Measurements from ENCODE around the gene NBEA. TPM values are rescaled to one million over a fixed set of nuclear protein-coding genes. Genes with fewer than 3 reads are reported as not detected.

The NBEA gene
- total RNA-seq, 1 experiment from 2014 or later, result 3.3 TPM

GRCh38 chr13:35700671-35701070 is 758.6 kb downstream of the NBEA start:
- CTCF ChIA-PET, result no interaction called here
- no peak for TF ChIP-seq POLR2AphosphoS5 (IDR thresholded peaks at IDR 0.05; ENCODE audit: low read depth, low read length)
- no peak for TF ChIP-seq REST (IDR thresholded peaks at IDR 0.05; ENCODE audit: insufficient read depth in 1 of 2, low read depth in 2 of 2, low read length in 1 of 2)
- TF ChIP-seq, protein P1, sequence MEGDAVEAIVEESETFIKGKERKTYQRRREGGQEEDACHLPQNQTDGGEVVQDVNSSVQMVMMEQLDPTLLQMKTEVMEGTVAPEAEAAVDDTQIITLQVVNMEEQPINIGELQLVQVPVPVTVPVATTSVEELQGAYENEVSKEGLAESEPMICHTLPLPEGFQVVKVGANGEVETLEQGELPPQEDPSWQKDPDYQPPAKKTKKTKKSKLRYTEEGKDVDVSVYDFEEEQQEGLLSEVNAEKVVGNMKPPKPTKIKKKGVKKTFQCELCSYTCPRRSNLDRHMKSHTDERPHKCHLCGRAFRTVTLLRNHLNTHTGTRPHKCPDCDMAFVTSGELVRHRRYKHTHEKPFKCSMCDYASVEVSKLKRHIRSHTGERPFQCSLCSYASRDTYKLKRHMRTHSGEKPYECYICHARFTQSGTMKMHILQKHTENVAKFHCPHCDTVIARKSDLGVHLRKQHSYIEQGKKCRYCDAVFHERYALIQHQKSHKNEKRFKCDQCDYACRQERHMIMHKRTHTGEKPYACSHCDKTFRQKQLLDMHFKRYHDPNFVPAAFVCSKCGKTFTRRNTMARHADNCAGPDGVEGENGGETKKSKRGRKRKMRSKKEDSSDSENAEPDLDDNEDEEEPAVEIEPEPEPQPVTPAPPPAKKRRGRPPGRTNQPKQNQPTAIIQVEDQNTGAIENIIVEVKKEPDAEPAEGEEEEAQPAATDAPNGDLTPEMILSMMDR (IDR thresholded peaks at IDR 0.05), result no peak
- TF ChIP-seq SIN3A (IDR thresholded peaks at IDR 0.05; ENCODE audit: borderline replicate concordance, insufficient read depth, low read depth, low read length), result no peak
- TF ChIP-seq TCF7L2 (IDR thresholded peaks at IDR 0.05; ENCODE audit: low read depth, low read length), result no peak
- no peaks in the 10 kb centered on the region for H3K36me3 ChIP-seq (ENCODE audit: control insufficient read depth, insufficient read depth, low read length)
- POLR2A ChIA-PET, result no interaction called here
- H3K4me3 ChIP-seq (ENCODE audit: low read depth in 2 of 2, low read length in 2 of 2), result no peak overlapping the region
- H3K27me3 ChIP-seq (ENCODE audit: control insufficient read depth, insufficient read depth, low read length), result no peaks in the 10 kb centered on the region
- BruUV-seq (replicated peaks), result no TSS peak
- intact Hi-C loops (cut with micrococcal nuclease; ENCODE audit: unreplicated experiment), result no loop called here
- H3K27ac ChIP-seq (ENCODE audit: low read length), result no peak overlapping the region
- DNase-seq (ENCODE audit: low read depth, low spot score), result no peak
- ATAC-seq, result no peak
- in situ Hi-C loops (cut with HindIII; ENCODE audit: low pct_unique_long_range_greater_than_20kb, low sequenced_read_pairs), result no loop called here
- no peaks in the 10 kb centered on the region for H3K9me3 ChIP-seq (ENCODE audit: control insufficient read depth, insufficient read depth, low read depth, low read length)
- no peaks in the 10 kb centered on the region; the same call in 1 of the 2 replicates for H3K4me1 ChIP-seq (ENCODE audit: control insufficient read depth, insufficient read depth, low read length)

GRCh38 chr13:35702316-35702715 is 760.2 kb downstream of the NBEA start:
- ChIA-PET CTCF (no interaction called here), POLR2A (no interaction called here)
- no peak for ATAC-seq
- no peak for DNase-seq (ENCODE audit: low read depth, low spot score)
- BruUV-seq (replicated peaks), result no TSS peak
- no peaks in the 10 kb centered on the region for H3K9me3 ChIP-seq (ENCODE audit: control insufficient read depth, insufficient read depth, low read depth, low read length)
- no peak overlapping the region for H3K27ac ChIP-seq (ENCODE audit: low read length)
- in situ Hi-C loops (cut with HindIII; ENCODE audit: low pct_unique_long_range_greater_than_20kb, low sequenced_read_pairs) (no loop called here), intact Hi-C loops (cut with micrococcal nuclease; ENCODE audit: unreplicated experiment) (no loop called here)
- H3K4me3 ChIP-seq (ENCODE audit: low read depth in 2 of 2, low read length in 2 of 2), result no peak overlapping the region
- no peaks in the 10 kb centered on the region; the same call in 1 of the 2 replicates for H3K4me1 ChIP-seq (ENCODE audit: control insufficient read depth, insufficient read depth, low read length)
- TF ChIP-seq POLR2AphosphoS5 (IDR thresholded peaks at IDR 0.05; ENCODE audit: low read depth, low read length), result no peak
- TF ChIP-seq TCF7L2 (IDR thresholded peaks at IDR 0.05; ENCODE audit: low read depth, low read length), result no peak
- TF ChIP-seq, protein P1 (IDR thresholded peaks at IDR 0.05), result no peak
- no peak for TF ChIP-seq REST (IDR thresholded peaks at IDR 0.05; ENCODE audit: insufficient read depth in 1 of 2, low read depth in 2 of 2, low read length in 1 of 2)
- TF ChIP-seq SIN3A (IDR thresholded peaks at IDR 0.05; ENCODE audit: borderline replicate concordance, insufficient read depth, low read depth, low read length), result no peak
- H3K27me3 ChIP-seq (ENCODE audit: control insufficient read depth, insufficient read depth, low read length), result no peaks in the 10 kb centered on the region
- H3K36me3 ChIP-seq (ENCODE audit: control insufficient read depth, insufficient read depth, low read length), result no peaks in the 10 kb centered on the region
